Kidney capillary endothelial cell (primary cell): ENCODE measurements around the gene RITA1.

Source experiments
- DNase-seq: peaks from one replicate; pipeline ENCODE4 v3.0.0-alpha.2; 2018; ENCODE audit warnings: low spot score

RITA1 gene

GRCh38 chr12:113180333-113180732 lies 5.2 kb upstream of the RITA1 start:
- DNase-seq = no peak

GRCh38 chr12:113181975-113182374 lies 3.5 kb upstream of the RITA1 start:
- no peak for DNase-seq

GRCh38 chr12:113183030-113183589 lies 2.4 kb upstream of the RITA1 start:
- DNase-seq = no peak

GRCh38 chr12:113184098-113184899 lies 1.2 kb upstream of the RITA1 start:
- no peak for DNase-seq

GRCh38 chr12:113184900-113185179 lies 681 bp upstream of the RITA1 start:
- peak; percentile 80 for DNase-seq

GRCh38 chr12:113186033-113186365 lies 478 bp downstream of the RITA1 start:
- no peak for DNase-seq

GRCh38 chr12:113186666-113187325 lies 1.3 kb downstream of the RITA1 start:
- DNase-seq = no peak

- DNase-seq = no peak
These were observed 3.8 kb downstream of the RITA1 start for GRCh38 chr12:113189361-113189760.

GRCh38 chr12:113190761-113191160 lies 5.2 kb downstream of the RITA1 start:
- peak; percentile 33 for DNase-seq

- DNase-seq = no peak
These were observed 5.7 kb downstream of the RITA1 start for GRCh38 chr12:113191227-113191626.

- DNase-seq = no peak
These were observed 9.5 kb downstream of the RITA1 start for GRCh38 chr12:113194971-113195391.

- DNase-seq = no peak
These were observed 10.1 kb downstream of the RITA1 start for GRCh38 chr12:113195598-113195997.

- DNase-seq = no peak
These were observed 11.1 kb downstream of the RITA1 start for GRCh38 chr12:113196582-113196981.

- DNase-seq = peak; percentile 56
These were observed 11.5 kb downstream of the RITA1 start for GRCh38 chr12:113196990-113197389.

GRCh38 chr12:113197518-113198077 lies 12.1 kb downstream of the RITA1 start:
- no peak for DNase-seq

- DNase-seq = no peak
These were observed 12.8 kb downstream of the RITA1 start for GRCh38 chr12:113198296-113198695.

- no peak for DNase-seq
These were observed 14.7 kb downstream of the RITA1 start for GRCh38 chr12:113200021-113200797.

- DNase-seq = no peak
These were observed 16.0 kb downstream of the RITA1 start for GRCh38 chr12:113201187-113202177.

- DNase-seq = no peak
These were observed 17.0 kb downstream of the RITA1 start for GRCh38 chr12:113202300-113203075.
